Ovary (tissue), 9 donors: ENCODE data around the gene TIPRL. TPM values are rescaled to one million over a fixed set of nuclear protein-coding genes. Genes with fewer than 3 reads are reported as not detected.

ENCODE experiments used
- DNase-seq, 5 donors: peaks; one replicate each; pipeline ENCODE4 v3.0.0-alpha.2; 2019 to 2020
- H3K27ac ChIP-seq, 2 donors: fragments of 200-600 bp; one replicate each; pipeline versions ENCODE4 v1.5.1 to v1.8.0; 2019 to 2022
- H3K27me3 ChIP-seq: fragments of 200-600 bp; one replicate; pipeline ENCODE4 v1.8.0; 2022
- H3K36me3 ChIP-seq: fragments of 200-600 bp; sonication (generic); one replicate; pipeline ENCODE4 v1.5.1; 2019
- H3K4me1 ChIP-seq: one replicate; pipeline ENCODE4 v1.8.1; 2013; ENCODE audit warnings: mild to moderate bottlenecking, moderate library complexity; ENCODE audit not compliant: insufficient read depth
- H3K4me3 ChIP-seq: fragments of 200-600 bp; sonication (generic); one replicate; pipeline ENCODE4 v1.5.1; 2017
- H3K9me3 ChIP-seq, 2 donors: fragments of 200-600 bp in 1 of 2; sonication (generic) in 1 of 2; one replicate each; pipeline versions ENCODE4 v1.5.1 to v1.8.1; 2013 to 2019; ENCODE audit warnings: mild to moderate bottlenecking in 1 of 2, moderate library complexity in 1 of 2
- CTCF ChIP-seq, 3 donors: fragments of 450-650 bp in 2 of 3; fragments of 200-600 bp in 1 of 3; IDR thresholded peaks; one replicate each; pipeline versions ENCODE4 v1.5.1 to v1.8.0; 2016 to 2022; ENCODE audit warnings: antibody characterized with exemption in 3 of 3, mild to moderate bottlenecking in 1 of 3
- EP300 ChIP-seq: sonication (generic); formaldehyde crosslinking; IDR thresholded peaks from one replicate; pipeline ENCODE4 v1.6.1; 2017; ENCODE audit warnings: antibody characterized with exemption
- POLR2A ChIP-seq: fragments of 450-650 bp; IDR thresholded peaks from one replicate; pipeline ENCODE4 v1.6.1; 2017; ENCODE audit warnings: antibody characterized with exemption, mild to moderate bottlenecking, moderate library complexity
- WGBS, 3 donors: extraction: QIAGEN DNeasy Blood & Tissue Kit in 1 of 3; methylation state at CpG; one replicate each; pipeline versions ENCODE4 v1.1.5 to v1.1.7; 2013 to 2017; 5-methylcytosine and 5-hydroxymethylcytosine counted together
- intact Hi-C, 4 donors: fragments of 100-400 bp; cut with DNase I; formaldehyde crosslinking; loops; one replicate each; pipeline versions ENCODE4 v1.11.0 to v1.15.1; 2022 to 2023
- polyA plus RNA-seq, 2 donors: library from polyadenylated mRNA; stranded (reverse); fragments of 200-250 nt in 1 of 2; fragments of 350-450 nt in 1 of 2; fragmentation: Illumina TruSeq in 1 of 2; extraction: RNeasy Lipid Tissue Mini Kit (QIAGEN cat#74804) in 1 of 2; gene quantifications; one replicate each; pipeline ENCODE4 v1.2.3, GENCODE V29; 2013 to 2014
- total RNA-seq, 7 donors: library from RNA; depleted of rRNA in 2 of 7; stranded (reverse); fragments of >200 nt in 2 of 7; fragmentation: NEBNext Ultra II Directional in 3 of 7; extraction: Animal tissue kit (Norgen Biotek cat#: 25700) in 3 of 7; gene quantifications; one replicate each; pipeline versions ENCODE4 v1.1.0 to v1.2.4, GENCODE V29; 2016 to 2023
- donor health status: DM: no; HTN: no; CAD: no; lungs with moderate emphysema.
- donor health status: DM: no; HTN: no; CAD: no.
- donor health status: Bipolar disorder and iron deficiency.
- donor health status: DM: yes; HTN: yes; CAD: no.
- donor health status: DM: no; HTN: no; CAD: no.
- donor health status: DM: yes; HTN: yes; CAD: no.

TIPRL gene
- total and polyA plus RNA-seq, 9 donors = 13.9 to 35.2 (median 25.6) TPM

DNA sequence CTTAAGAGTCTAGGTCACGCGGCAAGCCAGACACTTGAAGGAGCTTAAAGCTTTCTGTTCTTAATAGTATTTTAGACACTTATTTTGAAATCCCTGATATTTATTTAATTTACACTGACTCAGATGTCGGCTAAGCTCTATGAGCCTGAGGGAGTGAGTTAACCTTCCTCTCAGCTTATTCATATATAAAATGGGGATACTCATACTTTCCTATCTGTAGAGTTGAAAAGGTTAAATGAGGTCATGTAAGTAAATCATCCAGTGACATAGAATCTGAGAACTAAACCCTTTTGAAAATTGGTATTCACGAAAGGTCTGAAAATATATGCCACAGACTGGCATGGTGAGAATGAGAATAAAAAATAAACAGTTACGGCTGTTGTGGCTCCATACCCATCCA lies 40.6 kb upstream of the TIPRL start:
- Histone ChIP-seq H3K27me3 (no peaks in the 10 kb centered on the region), H3K4me3 (no peak overlapping the region), H3K36me3 (no peaks in the 10 kb centered on the region), H3K9me3 (no peaks in the 10 kb centered on the region), H3K27ac (no peak overlapping the region), H3K4me1 (peaks cover 6% of the 10 kb centered on the region)
- DNase-seq = no peak
- intact Hi-C loops = loop anchor here in 2 of 4 donors (5.0 to 10.0 kb wide), 2 partner anchors 46 to 53 kb away; no protein-coding TSS in a partner anchor
- 83 to 91% (median 87%) methylated on average over 5 of the region's 5 CpGs for WGBS, 3 donors
- no peak for TF ChIP-seq CTCF (IDR thresholded peaks at IDR 0.05)
- TF ChIP-seq EP300 = no peak
- TF ChIP-seq POLR2A = no peak

- intact Hi-C loops = loop anchor here in 2 of 4 donors (5.0 to 10.0 kb wide), 2 partner anchors 47 to 54 kb away; no protein-coding TSS in a partner anchor
- no peaks in the 10 kb centered on the region for H3K9me3 ChIP-seq
- H3K27ac ChIP-seq = no peak overlapping the region
- TF ChIP-seq POLR2A = no peak
- no peak for TF ChIP-seq EP300
- TF ChIP-seq CTCF (IDR thresholded peaks at IDR 0.05) = no peak
- no peak overlapping the region for H3K4me3 ChIP-seq
- peaks cover 6% of the 10 kb centered on the region for H3K4me1 ChIP-seq
- no peaks in the 10 kb centered on the region for H3K27me3 ChIP-seq
- H3K36me3 ChIP-seq = no peaks in the 10 kb centered on the region
- no peak for DNase-seq
Measured at GRCh38 chr1:168139070-168139469, 39.7 kb upstream of the TIPRL start.

DNA sequence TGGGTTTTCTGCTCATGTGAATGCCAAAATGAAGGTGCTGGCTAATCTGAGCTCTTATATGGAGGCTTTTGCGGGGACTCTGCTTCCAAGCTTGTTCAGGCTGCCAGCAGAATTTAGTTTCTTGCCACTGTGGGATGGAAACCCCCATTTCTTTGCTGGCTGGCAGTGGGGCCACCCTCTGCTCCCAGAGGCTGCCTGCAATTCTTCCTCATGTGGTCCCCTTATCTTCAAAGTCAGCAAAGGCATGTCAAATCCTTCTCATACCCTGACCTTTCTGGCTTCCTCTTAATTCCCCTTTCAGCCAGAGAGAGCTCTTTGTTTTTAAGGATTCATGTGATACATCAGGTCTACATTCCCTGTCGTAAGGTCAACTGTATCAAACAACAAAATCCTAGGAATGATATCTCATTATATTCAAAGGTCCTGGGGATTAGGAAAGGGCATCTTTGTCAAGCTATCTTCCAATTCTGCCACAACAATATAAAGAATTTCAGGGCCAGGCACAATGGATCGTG lies 36.8 kb upstream of the TIPRL start:
- intact Hi-C loops = loop anchor here in 1 of 4 donors (5.0 kb wide), 1 partner anchor 50 kb away; no protein-coding TSS in a partner anchor
- H3K4me3 ChIP-seq = no peak overlapping the region
- H3K9me3 ChIP-seq = no peaks in the 10 kb centered on the region
- H3K27me3 ChIP-seq = no peaks in the 10 kb centered on the region
- no peak for DNase-seq
- TF ChIP-seq POLR2A (no peak), EP300 (no peak), CTCF (IDR thresholded peaks at IDR 0.05) (no peak)
- H3K36me3 ChIP-seq = no peaks in the 10 kb centered on the region
- 83 to 95% (median 92%) methylated on average over 3 of the region's 3 CpGs for WGBS, 3 donors
- H3K4me1 ChIP-seq = no peaks in the 10 kb centered on the region
- H3K27ac ChIP-seq = no peak overlapping the region

- 24 to 27% (median 26%) methylated on average over 14 to 15 of the region's 15 CpGs for WGBS, 3 donors
- no peak overlapping the region for H3K4me3 ChIP-seq
- no peaks in the 10 kb centered on the region for H3K9me3 ChIP-seq
- no peak overlapping the region for H3K27ac ChIP-seq
- intact Hi-C loops = no loop called here
- no peak for TF ChIP-seq EP300
- peak; percentile 80 to 92 (median 88) for TF ChIP-seq CTCF (IDR thresholded peaks at IDR 0.05)
- no peaks in the 10 kb centered on the region for H3K27me3 ChIP-seq
- no peaks in the 10 kb centered on the region for H3K36me3 ChIP-seq
- DNase-seq = peak; percentile 84 to 93 (median 92)
- no peaks in the 10 kb centered on the region for H3K4me1 ChIP-seq
Measured at GRCh38 chr1:168145184-168146159, 33.3 kb upstream of the TIPRL start.
